Adrenal gland (tissue), 5 donors: ENCODE results near the gene SRGAP3.

Experiments
- CTCF ChIP-seq, 6 experiments: fragments of 450-650 bp in 4 of 6; fragments of 200-600 bp in 2 of 6; sonication (generic) in 1 of 6; IDR thresholded peaks; 1 replicate in 5 of 6; 2 replicates in 1 of 6; pipeline versions ENCODE4 v1.5.1 to v1.8.0; 2016 to 2021; ENCODE audit warnings: antibody characterized with exemption in 6 of 6, mild to moderate bottlenecking in 2 of 6, moderate library complexity in 1 of 6
- POLR2A ChIP-seq, 2 donors: fragments of 450-650 bp; IDR thresholded peaks; one replicate each; pipeline ENCODE4 v1.6.1; 2017; ENCODE audit warnings: antibody characterized with exemption in 2 of 2, mild to moderate bottlenecking in 2 of 2, moderate library complexity in 1 of 2
- donor health status: DM: no; HTN: no; CAD: no.

- TF ChIP-seq CTCF (IDR thresholded peaks at IDR 0.05) (no peak), POLR2A (IDR thresholded peaks at IDR 0.05) (no peak)
Measured at GRCh38 chr3:8937064-8938020, 312.1 kb downstream of the SRGAP3 start.
